ENCODE data around the gene CABLES1.

DNA sequence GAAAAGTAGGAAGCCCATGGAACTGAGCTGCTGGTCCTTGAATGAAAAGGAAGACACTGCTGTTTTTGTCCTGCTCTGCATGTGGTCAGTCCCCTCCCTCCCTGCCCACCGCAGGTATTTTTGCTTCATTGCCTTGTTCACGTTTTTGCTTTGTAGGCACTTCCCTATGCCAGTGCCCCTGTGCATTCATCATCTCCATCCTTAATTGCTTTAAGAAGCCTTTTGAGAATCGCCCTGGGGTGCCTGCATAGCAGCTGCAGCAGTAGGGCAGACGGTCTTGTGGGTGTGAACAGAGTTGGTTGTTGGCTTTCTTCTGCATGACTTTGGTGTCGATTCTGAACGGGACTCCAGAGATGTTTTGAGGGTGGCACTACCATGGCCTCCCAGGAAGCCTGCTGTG lies 97.0 kb downstream of the CABLES1 start:
- TF ChIP-seq RAD21 (IDR thresholded peaks at IDR 0.05; ENCODE audit: low read length), result no peak
- TF ChIP-seq, protein P1, sequence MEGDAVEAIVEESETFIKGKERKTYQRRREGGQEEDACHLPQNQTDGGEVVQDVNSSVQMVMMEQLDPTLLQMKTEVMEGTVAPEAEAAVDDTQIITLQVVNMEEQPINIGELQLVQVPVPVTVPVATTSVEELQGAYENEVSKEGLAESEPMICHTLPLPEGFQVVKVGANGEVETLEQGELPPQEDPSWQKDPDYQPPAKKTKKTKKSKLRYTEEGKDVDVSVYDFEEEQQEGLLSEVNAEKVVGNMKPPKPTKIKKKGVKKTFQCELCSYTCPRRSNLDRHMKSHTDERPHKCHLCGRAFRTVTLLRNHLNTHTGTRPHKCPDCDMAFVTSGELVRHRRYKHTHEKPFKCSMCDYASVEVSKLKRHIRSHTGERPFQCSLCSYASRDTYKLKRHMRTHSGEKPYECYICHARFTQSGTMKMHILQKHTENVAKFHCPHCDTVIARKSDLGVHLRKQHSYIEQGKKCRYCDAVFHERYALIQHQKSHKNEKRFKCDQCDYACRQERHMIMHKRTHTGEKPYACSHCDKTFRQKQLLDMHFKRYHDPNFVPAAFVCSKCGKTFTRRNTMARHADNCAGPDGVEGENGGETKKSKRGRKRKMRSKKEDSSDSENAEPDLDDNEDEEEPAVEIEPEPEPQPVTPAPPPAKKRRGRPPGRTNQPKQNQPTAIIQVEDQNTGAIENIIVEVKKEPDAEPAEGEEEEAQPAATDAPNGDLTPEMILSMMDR (conservative IDR thresholded peaks at IDR 0.05; ENCODE audit: low read depth, low read length), result no peak
- no peak for TF ChIP-seq POLR2A (IDR thresholded peaks at IDR 0.05; ENCODE audit: low read depth, low read length)
- no peak for TF ChIP-seq RFX5 (IDR thresholded peaks at IDR 0.05; ENCODE audit: low read depth, low read length)
